Stimulated activated CD4-positive, alpha-beta T cell treated with anti-CD3 and anti-CD28 coated beads, Interleukin-1b, Interleukin-23, amount 100 ng/mL, for 48 hours (primary cell): ENCODE measurements around the gene PGD.
"Not testable (repeated sequence)": the region's sequence is repeated elsewhere in the genome, so short reads cannot be mapped to it uniquely, and the experiment has no call there.

Experiments used
- DNase-seq: peaks from one replicate; pipeline ENCODE4 v3.0.0-alpha.2; 2020

The PGD gene

GRCh38 chr1:10398734-10399443 lies at the start of gene PGD:
PGD (plus strand) TSS chr1:10399064; CDS start chr1:10399118, 54 bp downstream.
- DNase-seq: peak; percentile 98

GRCh38 chr1:10353282-10353681 lies 45.6 kb upstream of the PGD start:
- no peak for DNase-seq

- no peak for DNase-seq
These were observed 45.2 kb upstream of the PGD start for GRCh38 chr1:10353693-10354092.

GRCh38 chr1:10360045-10360444 lies 38.8 kb upstream of the PGD start:
- no peak for DNase-seq

- DNase-seq: no peak
These were observed 37.3 kb upstream of the PGD start for GRCh38 chr1:10361515-10361914.

- no peak for DNase-seq
These were observed 30.7 kb upstream of the PGD start for GRCh38 chr1:10368194-10368593.

- DNase-seq: no peak
These were observed 24.4 kb upstream of the PGD start for GRCh38 chr1:10374442-10374860.

GRCh38 chr1:10377365-10378029 lies 21.4 kb upstream of the PGD start:
- DNase-seq: not testable (repeated sequence)

- DNase-seq: no peak
These were observed 20.6 kb upstream of the PGD start for GRCh38 chr1:10378081-10378841.

GRCh38 chr1:10379101-10379620 lies 19.7 kb upstream of the PGD start:
- DNase-seq: no peak

- DNase-seq: no peak
These were observed 19.2 kb upstream of the PGD start for GRCh38 chr1:10379676-10380075.

- DNase-seq: no peak
These were observed 18.1 kb upstream of the PGD start for GRCh38 chr1:10380594-10381275.

GRCh38 chr1:10383630-10384029 lies 15.2 kb upstream of the PGD start:
- no peak for DNase-seq

GRCh38 chr1:10384219-10384618 lies 14.6 kb upstream of the PGD start:
- DNase-seq: no peak

GRCh38 chr1:10386761-10387676 lies 11.8 kb upstream of the PGD start:
- no peak for DNase-seq

GRCh38 chr1:10387677-10388386 lies 11.0 kb upstream of the PGD start:
- no peak for DNase-seq

GRCh38 chr1:10388387-10388715 lies 10.5 kb upstream of the PGD start:
- DNase-seq: no peak

GRCh38 chr1:10389271-10389973 lies 9.4 kb upstream of the PGD start:
- no peak for DNase-seq

GRCh38 chr1:10396870-10397269 lies 2.0 kb upstream of the PGD start:
- DNase-seq: no peak

- DNase-seq: no peak
These were observed 558 bp upstream of the PGD start for GRCh38 chr1:10398278-10398733.
